Gastroesophageal sphincter (tissue), 4 donors: ENCODE data around the gene CAMKMT. TPM values are rescaled to one million over a fixed set of nuclear protein-coding genes. Genes with fewer than 3 reads are reported as not detected.

Experiments
- ATAC-seq: fragments of 150-250 bp; one replicate; pipeline ENCODE4 v1.9.1; 2016; ENCODE audit warnings: mild to moderate bottlenecking, moderate library complexity
- H3K27ac ChIP-seq, 4 donors: fragments of 200-600 bp; sonication (generic) in 3 of 4; 1 replicate in 3 of 4; 2 replicates in 1 of 4; pipeline ENCODE4 v1.5.1; 2016 to 2019
- H3K27me3 ChIP-seq: fragments of 200-600 bp; sonication (generic); one replicate; pipeline ENCODE4 v1.5.1; 2019
- H3K36me3 ChIP-seq, 2 donors: fragments of 200-600 bp; sonication (generic); one replicate each; pipeline ENCODE4 v1.5.1; 2019; ENCODE audit warnings: control low read depth in 1 of 2
- H3K4me1 ChIP-seq, 3 donors: fragments of 200-600 bp; sonication (generic); 1 replicate in 2 of 3; 2 replicates in 1 of 3; pipeline ENCODE4 v1.5.1; 2016 to 2019; ENCODE audit warnings: control low read depth in 2 of 3
- H3K4me3 ChIP-seq, 2 donors: fragments of 200-600 bp; sonication (generic); one replicate each; pipeline ENCODE4 v1.5.1; 2019; ENCODE audit warnings: mild to moderate bottlenecking in 1 of 2, moderate library complexity in 1 of 2
- H3K9me3 ChIP-seq, 3 donors: fragments of 200-600 bp; sonication (generic); one replicate each; pipeline ENCODE4 v1.5.1; 2017 to 2019; ENCODE audit warnings: control low read depth in 2 of 3
- CTCF ChIP-seq, 4 experiments: fragments of 200-600 bp in 2 of 4; fragments of 450-650 bp in 2 of 4; sonication (generic) in 1 of 4; IDR thresholded peaks; one replicate each; pipeline ENCODE4 v1.5.1; 2017 to 2019; ENCODE audit warnings: antibody characterized with exemption in 4 of 4, mild to moderate bottlenecking in 2 of 4, moderate library complexity in 2 of 4
- EP300 ChIP-seq: sonication (generic); formaldehyde crosslinking; IDR thresholded peaks from one replicate; pipeline ENCODE4 v1.6.1; 2017; ENCODE audit warnings: antibody characterized with exemption, mild to moderate bottlenecking
- POLR2A ChIP-seq, 2 donors: fragments of 450-650 bp; IDR thresholded peaks; one replicate each; pipeline ENCODE4 v1.6.1; 2017; ENCODE audit warnings: antibody characterized with exemption in 2 of 2, mild to moderate bottlenecking in 2 of 2, moderate library complexity in 1 of 2
- POLR2AphosphoS5 ChIP-seq: sonication (generic); formaldehyde crosslinking; IDR thresholded peaks from one replicate; pipeline ENCODE4 v1.6.1; 2017; ENCODE audit warnings: antibody characterized with exemption
- WGBS, 2 donors: methylation state at CpG; one replicate each; pipeline ENCODE4 v1.1.5; 2018; ENCODE audit warnings: low coverage in 1 of 2; 5-methylcytosine and 5-hydroxymethylcytosine counted together
- total RNA-seq, 4 donors: library from RNA; depleted of rRNA; stranded (reverse); fragments of >200 nt; gene quantifications; one replicate each; pipeline ENCODE4 v1.1.0, GENCODE V29; 2016

The CAMKMT gene
- total RNA-seq, 4 donors from 2014 or later: 4.2 to 19.5 (median 11.0) TPM

GRCh38 chr2:44713170-44713569 is 351.4 kb downstream of the CAMKMT start:
- H3K36me3 ChIP-seq: no peaks in the 10 kb centered on the region
- 82 to 92% methylated on average over 3 of the region's 3 CpGs for WGBS, 2 donors
- H3K9me3 ChIP-seq: no peaks in the 10 kb centered on the region
- no peak for ATAC-seq
- H3K27me3 ChIP-seq: no peaks in the 10 kb centered on the region
- no peaks in the 10 kb centered on the region for H3K4me1 ChIP-seq
- TF ChIP-seq CTCF (IDR thresholded peaks at IDR 0.05) (no peak), POLR2AphosphoS5 (no peak), EP300 (no peak), POLR2A (IDR thresholded peaks at IDR 0.05) (no peak)
- no peak overlapping the region for H3K4me3 ChIP-seq
- H3K27ac ChIP-seq: no peak overlapping the region

GRCh38 chr2:44715671-44716081 is 353.9 kb downstream of the CAMKMT start:
- no peaks in the 10 kb centered on the region for H3K9me3 ChIP-seq
- TF ChIP-seq CTCF (IDR thresholded peaks at IDR 0.05) (peak in 1 of 4 experiments; percentile 19), POLR2AphosphoS5 (no peak), POLR2A (IDR thresholded peaks at IDR 0.05) (no peak)

GRCh38 chr2:44716131-44716530 is 354.4 kb downstream of the CAMKMT start:
- Histone ChIP-seq H3K9me3 (no peaks in the 10 kb centered on the region), H3K27me3 (no peaks in the 10 kb centered on the region), H3K36me3 (no peaks in the 10 kb centered on the region), H3K4me1 (no peaks in the 10 kb centered on the region), H3K4me3 (no peak overlapping the region), H3K27ac (no peak overlapping the region)
- 59 to 88% methylated on average over 3 of the region's 3 CpGs for WGBS, 2 donors
- TF ChIP-seq EP300 (no peak), POLR2A (IDR thresholded peaks at IDR 0.05) (no peak), CTCF (IDR thresholded peaks at IDR 0.05) (no peak), POLR2AphosphoS5 (no peak)
- no peak for ATAC-seq

More at GRCh38 chr2:44715671-44716081, 353.9 kb downstream of the CAMKMT start:
- Histone ChIP-seq H3K27me3 (no peaks in the 10 kb centered on the region), H3K36me3 (no peaks in the 10 kb centered on the region), H3K4me1 (no peaks in the 10 kb centered on the region), H3K4me3 (no peak overlapping the region), H3K27ac (no peak overlapping the region)
- WGBS, 2 donors: 74 to 77% methylated on average over 3 of the region's 3 CpGs
- ATAC-seq: no peak

GRCh38 chr2:44718431-44718830 is 356.7 kb downstream of the CAMKMT start:
- Histone ChIP-seq H3K27ac (no peak overlapping the region), H3K27me3 (no peaks in the 10 kb centered on the region), H3K36me3 (no peaks in the 10 kb centered on the region), H3K4me3 (no peak overlapping the region), H3K4me1 (no peaks in the 10 kb centered on the region), H3K9me3 (no peaks in the 10 kb centered on the region)
- no peak for TF ChIP-seq POLR2AphosphoS5
- no peak for TF ChIP-seq POLR2A (IDR thresholded peaks at IDR 0.05)
- TF ChIP-seq CTCF (IDR thresholded peaks at IDR 0.05): no peak
- TF ChIP-seq EP300: no peak
- ATAC-seq: no peak
- WGBS, 2 donors: 86 to 89% methylated on average over 3 of the region's 3 CpGs

- Histone ChIP-seq H3K27me3 (no peaks in the 10 kb centered on the region), H3K4me3 (no peak overlapping the region), H3K4me1 (no peaks in the 10 kb centered on the region), H3K36me3 (no peaks in the 10 kb centered on the region), H3K27ac (no peak overlapping the region), H3K9me3 (no peaks in the 10 kb centered on the region)
- ATAC-seq: no peak
- TF ChIP-seq EP300: no peak
- no peak for TF ChIP-seq POLR2AphosphoS5
- TF ChIP-seq POLR2A (IDR thresholded peaks at IDR 0.05): no peak
- no peak for TF ChIP-seq CTCF (IDR thresholded peaks at IDR 0.05)
- WGBS, 2 donors: 92 to 95% methylated on average over 2 of the region's 2 CpGs
Measured at GRCh38 chr2:44719562-44719961, 357.8 kb downstream of the CAMKMT start.
